ENCODE measurements around the gene NR4A1.

The NR4A1 gene

GRCh38 chr12:52020539-52021336 is 30.5 kb upstream of the NR4A1 start:
- TF ChIP-seq CTCF (IDR thresholded peaks at IDR 0.05; ENCODE audit: low read depth, low read length): peak; percentile 81
- DNase-seq (ENCODE audit: extremely low read depth, low read depth): no peak

GRCh38 chr12:52022841-52023181 is 28.4 kb upstream of the NR4A1 start:
- no peak for TF ChIP-seq CTCF (IDR thresholded peaks at IDR 0.05; ENCODE audit: low read depth, low read length)
- DNase-seq (ENCODE audit: extremely low read depth, low read depth): no peak

- peak; percentile 85 for TF ChIP-seq CTCF (IDR thresholded peaks at IDR 0.05; ENCODE audit: low read depth, low read length)
- no peak for DNase-seq (ENCODE audit: extremely low read depth, low read depth)
These were observed 27.9 kb upstream of the NR4A1 start for GRCh38 chr12:52023182-52023975.

- no peak for TF ChIP-seq CTCF (IDR thresholded peaks at IDR 0.05; ENCODE audit: low read depth, low read length)
- no peak for DNase-seq (ENCODE audit: extremely low read depth, low read depth)
These were observed 27.1 kb upstream of the NR4A1 start for GRCh38 chr12:52023976-52024688.

GRCh38 chr12:52024845-52025230 is 26.4 kb upstream of the NR4A1 start:
- DNase-seq (ENCODE audit: extremely low read depth, low read depth): no peak
- TF ChIP-seq CTCF (IDR thresholded peaks at IDR 0.05; ENCODE audit: low read depth, low read length): no peak

- no peak for DNase-seq (ENCODE audit: extremely low read depth, low read depth)
- no peak for TF ChIP-seq CTCF (IDR thresholded peaks at IDR 0.05; ENCODE audit: low read depth, low read length)
These were observed 25.0 kb upstream of the NR4A1 start for GRCh38 chr12:52026263-52026662.

Measured in AG09319 (cell line).